GM18858 (cell line): ENCODE measurements around the gene MAT1A.
"Not testable (repeated sequence)": the region's sequence is repeated elsewhere in the genome, so short reads cannot be mapped to it uniquely, and the experiment has no call there.

Experiments used
- ATAC-seq: cut with Tn5 transposase; IDR thresholded peaks from one replicate; pipeline ENCODE4 v1.9.1; 2021; ENCODE audit not compliant: unreplicated experiment

MAT1A gene

GRCh38 chr10:80265740-80266512 is 23.5 kb downstream of the MAT1A start:
- no peak for ATAC-seq

- no peak for ATAC-seq
These were observed 25.1 kb downstream of the MAT1A start for GRCh38 chr10:80264081-80265056.

DNA sequence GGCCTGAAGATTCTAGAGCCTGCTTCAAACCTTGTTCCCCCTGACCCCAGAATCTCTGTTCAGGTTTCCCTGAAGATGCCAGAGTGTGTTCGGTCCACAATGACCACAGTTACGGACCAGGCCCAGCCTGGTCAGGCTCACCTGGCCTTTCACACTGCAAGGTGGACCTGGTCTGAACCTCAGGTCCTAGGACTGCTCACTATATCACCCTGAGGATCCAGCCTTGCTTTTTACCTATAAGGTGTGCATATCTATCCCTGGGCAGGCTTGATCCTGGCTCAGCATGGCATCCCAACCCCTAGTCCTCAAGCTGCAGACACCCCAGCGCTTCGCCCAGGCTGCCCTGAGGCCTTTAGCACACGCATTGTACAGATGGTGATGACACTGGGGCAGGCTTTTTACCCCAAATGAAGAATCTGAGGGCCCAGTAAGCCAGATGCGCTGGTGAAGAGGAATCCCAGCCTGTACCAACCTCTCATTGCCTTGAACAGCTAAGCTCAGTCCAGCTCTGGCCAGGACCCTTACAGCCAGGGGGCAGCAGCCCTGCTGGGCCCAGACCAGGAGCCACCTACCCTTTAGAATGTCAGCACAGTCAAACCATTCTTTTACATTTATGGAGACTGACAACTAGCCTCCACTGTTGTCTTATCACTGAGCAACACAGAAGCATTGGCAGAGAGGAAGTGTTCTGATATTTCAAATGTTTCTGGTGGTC is 28.0 kb downstream of the MAT1A start:
- ATAC-seq: no peak

DNA sequence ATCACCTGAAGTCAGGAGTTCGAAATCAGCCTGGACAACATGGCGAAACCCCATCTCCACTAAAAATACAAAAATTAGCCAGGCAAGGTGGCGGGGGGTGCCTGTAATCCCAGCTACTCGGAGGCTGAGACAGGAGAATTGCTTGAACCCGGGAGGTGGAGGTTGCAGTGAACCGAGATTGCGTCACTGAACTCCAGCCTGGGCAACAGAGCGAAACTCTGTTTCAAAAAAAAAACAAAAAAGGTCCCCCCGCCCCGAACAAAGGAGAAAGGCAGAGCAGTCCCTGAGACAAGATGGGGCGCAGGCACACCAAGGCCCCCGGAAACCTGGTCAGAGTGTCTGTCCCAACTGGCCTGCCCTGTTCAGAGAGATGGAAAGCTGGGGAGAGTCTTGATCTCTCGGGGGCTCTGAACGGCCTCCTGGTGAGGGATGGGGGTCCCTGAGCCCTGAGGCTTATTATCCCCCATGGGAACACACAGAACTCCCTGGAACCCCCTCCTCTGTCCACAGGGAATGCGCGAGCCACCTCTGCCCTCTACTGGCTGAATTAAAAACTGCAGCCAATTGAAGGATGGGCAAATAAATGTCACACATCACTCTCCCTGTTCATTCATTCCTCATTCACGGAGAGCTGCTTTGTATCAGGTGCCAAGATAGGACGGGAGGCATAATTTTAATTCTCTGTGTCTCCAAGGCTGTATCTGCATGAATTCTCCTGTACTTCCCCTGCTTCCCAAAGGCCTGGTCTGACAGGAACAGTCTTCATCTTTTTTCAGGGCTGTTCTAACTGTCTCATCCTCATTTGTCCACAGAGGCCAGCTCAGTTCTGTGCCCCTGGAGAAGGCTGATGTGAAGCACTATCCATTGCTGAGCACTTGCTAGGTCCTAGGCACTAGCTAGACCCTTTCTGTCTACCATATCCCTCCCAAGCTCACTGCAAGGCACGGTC is 28.9 kb downstream of the MAT1A start:
- ATAC-seq: no peak

DNA sequence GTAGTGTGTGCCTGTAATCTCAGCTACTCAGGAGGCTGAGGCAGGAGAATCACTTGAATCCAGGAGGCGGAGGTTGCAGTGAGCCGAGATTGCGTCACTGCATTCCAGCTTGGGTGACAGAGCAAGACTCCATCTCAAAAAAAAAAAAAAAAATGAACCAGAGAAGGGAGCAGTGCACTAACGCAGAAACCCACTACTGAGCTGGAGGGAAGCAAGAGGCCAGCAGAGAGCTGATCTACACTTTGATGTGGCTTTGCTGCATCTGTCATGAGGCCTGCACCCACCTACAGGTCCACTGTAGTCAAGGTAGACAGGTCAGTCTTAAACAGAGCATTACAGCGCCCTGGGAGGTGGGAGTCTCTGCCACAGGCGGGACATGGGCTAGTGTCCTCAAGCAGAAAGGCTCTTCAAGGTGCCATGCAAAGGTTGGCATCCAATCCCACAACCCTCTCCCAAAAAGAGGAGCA is 30.0 kb downstream of the MAT1A start:
- no peak for ATAC-seq

GRCh38 chr10:80256798-80257197 is 32.7 kb downstream of the MAT1A start:
- not testable (repeated sequence) for ATAC-seq

DNA sequence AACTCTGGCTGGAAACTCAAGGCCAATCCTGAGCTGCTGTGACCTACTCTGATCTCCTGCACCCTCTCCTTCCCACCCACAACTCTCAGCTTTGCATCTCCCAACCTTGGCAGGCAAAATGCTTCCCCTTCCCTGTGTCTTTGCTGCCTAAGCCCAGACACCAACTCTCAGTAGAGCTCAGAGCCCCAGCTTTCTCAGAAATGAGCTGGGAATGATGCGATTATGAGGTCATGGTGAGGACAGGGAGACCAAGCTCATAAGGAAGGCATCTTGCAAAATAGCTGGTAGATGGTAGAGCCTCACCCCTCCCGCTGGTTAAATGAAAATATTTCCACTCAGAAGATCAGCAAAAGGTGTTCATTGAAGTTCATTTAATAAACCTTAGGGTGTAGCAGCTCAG is 34.7 kb downstream of the MAT1A start:
- not testable (repeated sequence) for ATAC-seq

DNA sequence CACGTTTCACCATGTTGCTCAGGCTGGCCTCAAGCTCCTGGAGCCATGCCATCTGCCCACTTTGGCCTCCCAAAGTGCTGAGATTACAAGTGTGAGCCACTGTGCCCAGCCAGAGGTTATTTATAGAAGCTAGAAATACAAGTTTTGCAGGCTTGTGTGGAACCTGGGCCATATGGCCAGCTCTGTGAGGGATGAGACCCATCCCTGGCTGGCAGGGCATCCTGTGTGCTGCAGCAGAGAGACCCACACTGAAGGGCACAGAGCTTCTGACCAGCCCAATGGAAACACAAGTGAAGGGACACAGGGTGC is 35.5 kb downstream of the MAT1A start:
- not testable (repeated sequence) for ATAC-seq

DNA sequence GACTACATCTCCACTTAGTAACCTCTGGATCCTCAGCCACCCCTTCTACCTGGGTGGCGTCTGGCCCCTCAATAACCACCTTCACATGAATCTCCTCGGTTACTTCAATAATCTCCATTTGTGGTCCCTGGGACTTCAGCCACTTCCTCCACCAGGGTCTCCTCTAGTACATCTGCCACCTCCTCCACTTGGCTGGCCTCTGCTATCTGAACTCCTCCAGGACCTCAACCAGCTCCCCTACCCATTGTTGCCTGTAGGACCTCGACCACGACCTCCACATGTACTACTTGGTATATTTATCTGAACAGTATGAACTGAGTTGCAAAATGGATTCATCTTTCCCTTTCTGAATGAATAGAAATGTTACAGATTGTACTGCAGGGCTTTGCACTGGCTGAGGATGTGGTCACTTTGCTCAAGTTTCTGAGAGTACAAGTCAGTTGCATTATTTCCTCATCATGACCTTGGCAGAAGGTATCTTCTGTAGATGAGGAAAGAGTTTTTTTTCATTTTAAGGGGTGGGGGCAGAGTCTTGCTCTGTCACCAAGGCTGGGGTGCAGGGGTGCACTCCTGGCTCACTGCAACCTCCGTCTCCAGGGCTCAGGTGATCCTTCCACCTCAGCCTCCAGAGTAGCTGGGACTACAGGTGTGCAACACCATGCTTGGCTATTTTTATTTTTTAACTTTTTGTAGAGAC is 36.0 kb downstream of the MAT1A start:
- ATAC-seq: peak; percentile 69

GRCh38 chr10:80252296-80252887 is 37.1 kb downstream of the MAT1A start:
- ATAC-seq: no peak

- ATAC-seq: not testable (repeated sequence)
These were observed 37.7 kb downstream of the MAT1A start for GRCh38 chr10:80251703-80252280.

GRCh38 chr10:80250399-80250798 is 39.1 kb downstream of the MAT1A start:
- ATAC-seq: not testable (repeated sequence)

DNA sequence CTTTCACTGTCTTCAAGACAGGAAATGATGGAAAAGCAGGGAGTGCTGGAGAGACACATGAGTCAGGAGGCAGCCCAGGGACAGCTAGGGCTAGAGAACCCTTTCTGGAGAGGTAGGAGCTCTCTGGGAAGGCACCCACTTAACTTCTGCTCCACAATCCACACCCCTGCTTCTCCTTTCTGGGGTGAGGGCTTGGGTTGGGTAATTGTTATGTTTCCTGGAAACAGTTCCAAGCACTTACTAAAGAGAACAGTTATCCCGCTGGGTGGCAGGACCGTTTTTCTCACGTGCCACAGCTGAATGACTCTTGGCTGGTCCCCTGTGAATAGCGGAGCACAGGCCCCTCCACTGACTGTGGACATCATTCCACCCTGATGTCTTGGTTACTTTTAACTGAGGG is 39.6 kb downstream of the MAT1A start:
- not testable (repeated sequence) for ATAC-seq

GRCh38 chr10:80247611-80248010 is 41.8 kb downstream of the MAT1A start:
- not testable (repeated sequence) for ATAC-seq

GRCh38 chr10:80244371-80244770 is 45.1 kb downstream of the MAT1A start:
- ATAC-seq: not testable (repeated sequence)

DNA sequence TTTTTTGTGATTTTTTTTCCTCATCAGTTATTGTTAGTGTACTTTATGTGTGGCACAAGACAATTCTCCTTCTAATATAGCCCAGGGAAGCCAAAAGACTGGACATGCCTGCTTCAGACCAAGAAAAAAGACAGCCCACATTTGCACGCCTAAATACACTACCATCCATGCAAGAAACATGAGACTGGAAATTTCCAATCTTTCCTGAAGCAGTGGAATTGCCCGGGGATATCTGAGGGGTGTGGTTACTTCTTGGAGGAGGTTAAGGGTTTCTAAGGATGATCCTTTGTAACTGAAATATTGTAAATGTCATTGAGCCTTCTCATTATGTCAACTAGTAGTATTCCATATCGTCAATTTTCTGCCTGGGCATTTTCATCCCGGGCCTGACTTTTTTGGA is 47.1 kb downstream of the MAT1A start:
- ATAC-seq: not testable (repeated sequence)

DNA sequence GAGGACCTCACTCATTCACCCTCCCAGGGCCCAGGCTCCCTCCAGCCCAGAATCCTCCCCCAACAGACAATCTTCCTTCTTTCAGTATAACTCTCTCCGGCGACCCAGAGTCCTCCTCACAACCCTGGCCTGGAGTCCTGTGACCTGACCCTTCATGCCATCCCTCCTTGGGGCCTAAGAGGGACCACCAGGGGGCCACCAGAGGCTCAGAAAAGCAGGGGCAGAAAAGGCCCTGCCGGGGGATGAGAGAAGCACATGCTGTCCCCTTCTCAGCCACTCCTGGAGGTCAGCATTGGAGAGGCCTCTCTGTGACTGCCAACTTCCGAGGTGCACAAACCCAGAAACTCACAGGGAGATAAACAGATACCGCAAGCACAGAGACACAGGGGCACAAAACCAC is 53.0 kb downstream of the MAT1A start:
- ATAC-seq: not testable (repeated sequence)

DNA sequence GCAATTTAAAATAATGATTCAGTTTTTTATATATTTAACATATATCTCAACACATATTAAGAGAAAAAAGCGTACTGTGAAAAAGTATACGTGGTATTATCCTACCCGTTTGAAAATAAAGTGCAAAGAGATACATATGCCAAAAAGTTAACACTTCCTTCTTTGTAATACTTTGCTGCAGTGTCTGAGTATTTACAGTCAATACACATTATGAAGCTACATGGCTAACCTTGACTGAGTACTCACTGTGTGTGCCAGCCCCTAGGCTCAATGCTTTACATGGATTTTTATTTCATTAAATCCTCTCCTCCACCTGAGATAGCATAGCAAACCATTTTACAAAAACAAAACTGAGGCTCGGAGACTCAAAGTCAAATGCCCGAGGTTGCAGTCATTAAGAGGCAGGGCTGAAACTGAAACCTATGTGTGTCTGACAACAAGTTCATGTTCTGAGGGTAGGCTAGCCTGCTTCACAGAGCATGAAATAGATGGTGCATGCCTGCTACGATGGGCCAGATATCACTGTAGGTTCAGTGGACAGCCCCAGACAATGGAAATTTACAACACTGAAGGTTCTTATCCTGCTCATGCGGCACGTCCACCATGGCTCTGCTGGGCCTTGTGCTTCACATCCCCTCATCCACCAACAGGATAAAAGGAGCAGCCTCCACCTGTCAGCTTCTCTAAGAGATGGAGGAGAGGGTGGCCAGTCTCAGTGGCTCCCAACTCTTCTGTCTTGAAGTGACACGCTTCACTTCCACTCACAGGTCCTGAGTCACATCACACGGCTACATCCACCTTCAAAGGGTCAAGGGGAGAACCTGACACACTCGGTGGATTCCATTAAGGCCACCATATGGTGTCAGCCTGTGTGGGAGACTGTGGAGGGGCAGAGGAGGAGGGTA is 54.9 kb downstream of the MAT1A start:
- peak; percentile 100 for ATAC-seq
